GM18526 (cell line): ENCODE measurements around the gene TTC31.
A peak's percentile ranks its signal among the peaks of the same experiment; 100 is the strongest.

ENCODE experiments used
- POLR2A ChIP-seq: IDR thresholded peaks from 3 replicates; pipeline ENCODE4 v1.6.1; 2011; ENCODE audit not compliant: insufficient read length; ENCODE audit errors: extremely low read depth

The TTC31 gene

GRCh38 chr2:74450570-74451190 is 32.2 kb upstream of the TTC31 start:
- TF ChIP-seq POLR2A: no peak

DNA sequence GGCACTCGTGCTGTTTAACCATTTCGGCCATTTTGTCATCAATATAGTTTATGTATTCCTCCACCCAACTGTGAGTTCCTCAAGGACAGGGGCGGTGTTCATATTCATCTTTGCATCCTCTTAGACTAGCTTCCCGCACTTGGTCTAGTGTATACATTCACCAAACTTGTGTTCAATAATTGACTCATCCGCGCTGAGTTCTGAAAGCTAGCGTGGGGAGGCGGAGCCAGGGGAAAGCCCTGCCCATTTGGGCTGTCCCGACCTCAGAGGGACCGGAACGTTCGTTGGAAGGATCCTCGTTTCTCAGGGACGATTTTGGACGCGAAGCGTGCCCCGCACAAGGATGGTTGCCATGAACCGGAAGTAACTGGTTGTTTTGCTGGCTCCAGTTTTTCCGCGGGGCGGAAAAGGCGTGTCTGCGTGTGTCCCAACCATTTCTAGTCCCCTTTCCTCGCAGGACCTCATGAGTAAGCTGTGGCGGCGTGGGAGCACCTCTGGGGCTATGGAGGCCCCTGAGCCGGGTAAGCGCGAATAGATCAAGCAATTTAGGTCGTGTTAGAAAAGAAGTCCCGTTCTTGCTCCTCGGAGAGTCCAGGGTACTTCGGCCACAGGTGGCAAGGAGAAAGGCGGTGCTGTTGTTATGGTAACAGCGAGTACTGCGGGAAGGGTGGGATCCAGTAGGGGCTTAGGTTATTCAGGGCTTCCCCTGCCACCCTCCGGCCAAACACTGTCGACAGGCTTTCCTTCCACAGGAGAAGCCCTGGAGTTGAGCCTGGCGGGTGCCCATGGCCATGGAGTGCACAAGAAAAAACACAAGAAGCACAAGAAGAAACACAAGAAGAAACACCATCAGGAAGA is 28.0 kb upstream of the TTC31 start, which contains the start of gene INO80B:
INO80B (plus strand) TSS at position 434 of the 858 bp plus-strand sequence; CDS start at position 464, 30 bp downstream.
- peak; percentile 41 for TF ChIP-seq POLR2A

DNA sequence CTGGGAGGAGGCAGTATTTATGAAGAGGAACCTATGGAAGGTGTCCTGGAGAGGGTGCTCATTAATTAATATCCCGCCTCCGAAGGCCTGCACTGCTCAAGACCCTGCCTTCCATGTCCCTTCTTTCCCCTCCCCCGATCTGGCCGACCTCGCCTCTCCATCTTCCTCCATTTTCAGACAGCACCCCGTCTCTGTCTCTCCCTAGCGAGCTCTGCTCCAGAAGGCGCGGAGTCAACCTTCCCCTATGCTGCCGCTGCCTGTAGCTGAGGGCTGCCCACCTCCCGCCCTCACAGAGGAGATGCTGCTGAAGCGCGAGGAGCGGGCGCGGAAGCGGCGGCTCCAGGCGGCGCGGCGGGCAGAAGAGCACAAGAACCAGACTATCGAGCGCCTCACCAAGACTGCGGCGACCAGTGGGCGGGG is 25.7 kb upstream of the TTC31 start:
- TF ChIP-seq POLR2A: peak; percentile 24

- TF ChIP-seq POLR2A: peak; percentile 44
Measured at GRCh38 chr2:74457549-74458131, 25.2 kb upstream of the TTC31 start.

- peak; percentile 56 for TF ChIP-seq POLR2A
Measured at GRCh38 chr2:74458132-74458937, 24.5 kb upstream of the TTC31 start, which contains the start of gene WBP1. WBP1 (plus strand) TSS chr2:74458438; CDS start chr2:74458603, 165 bp downstream.

- no peak for TF ChIP-seq POLR2A
Measured at GRCh38 chr2:74458938-74459363, 23.9 kb upstream of the TTC31 start.

- TF ChIP-seq POLR2A: no peak
Measured at GRCh38 chr2:74461187-74462053, 21.5 kb upstream of the TTC31 start.

- TF ChIP-seq POLR2A: peak; percentile 0
Measured at GRCh38 chr2:74462054-74462785, 20.7 kb upstream of the TTC31 start.

DNA sequence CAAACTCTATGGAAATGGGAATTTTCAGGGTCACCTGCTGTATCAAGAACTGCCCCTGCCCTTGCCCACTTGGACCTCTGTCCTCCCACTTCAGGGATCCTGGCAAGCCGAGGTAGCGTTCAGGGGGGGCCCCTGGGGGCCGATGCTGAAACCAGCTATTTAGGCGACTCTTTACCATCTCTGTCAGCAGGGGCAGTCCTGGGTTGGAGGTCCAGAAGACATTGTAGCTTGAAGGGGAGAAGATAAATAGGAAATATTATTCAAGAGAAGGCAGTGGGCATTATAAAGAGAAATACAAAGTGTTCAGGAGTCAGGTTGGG is 20.1 kb upstream of the TTC31 start:
- no peak for TF ChIP-seq POLR2A

- no peak for TF ChIP-seq POLR2A
Measured at GRCh38 chr2:74464406-74464805, 18.5 kb upstream of the TTC31 start.

- no peak for TF ChIP-seq POLR2A
Measured at GRCh38 chr2:74471332-74472065, 11.4 kb upstream of the TTC31 start.

DNA sequence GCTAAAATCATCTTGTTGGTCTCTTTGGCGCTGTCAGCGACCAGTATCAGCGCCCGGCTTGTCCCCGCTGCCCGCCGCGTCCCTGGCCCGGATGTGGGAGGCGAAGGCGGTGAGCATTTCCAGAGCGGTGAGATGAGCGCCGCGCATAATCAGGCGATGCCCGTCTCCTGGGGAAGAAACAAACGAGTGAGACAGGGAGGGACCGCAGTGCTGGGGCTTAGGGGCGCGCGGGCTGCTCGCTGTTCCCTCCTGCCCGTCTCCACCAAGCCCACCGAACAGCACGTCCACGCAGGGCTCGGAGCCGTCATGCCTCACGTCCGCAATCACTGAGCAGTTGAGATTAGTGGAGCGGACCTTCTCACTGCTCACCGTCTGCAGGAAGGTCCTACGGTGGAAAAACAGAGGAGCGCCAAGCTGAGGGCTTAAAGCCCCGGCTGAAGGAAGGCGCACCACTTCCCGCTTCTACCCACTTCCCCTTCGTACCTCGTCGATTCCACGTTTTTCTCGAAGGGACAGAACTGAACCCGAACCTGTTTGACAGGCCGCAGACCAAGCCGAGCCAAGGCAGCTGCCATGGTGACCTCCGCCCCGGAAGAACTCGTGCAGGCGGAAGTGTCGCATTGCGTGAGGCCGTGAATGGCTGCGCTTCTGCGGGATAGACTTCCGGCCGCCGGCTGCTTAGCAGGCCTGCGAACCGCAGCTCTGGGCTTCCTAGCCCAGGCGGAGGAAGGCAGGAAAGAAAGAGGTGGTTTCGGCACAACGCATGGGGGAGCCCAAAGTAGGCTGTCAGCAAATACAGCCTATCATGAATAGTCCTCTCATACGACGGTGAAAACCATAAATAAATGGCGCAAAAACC is 10.6 kb upstream of the TTC31 start, which contains the start of gene MRPL53:
MRPL53 (minus strand) TSS at position 595 of the 859 bp plus-strand sequence; CDS start at position 575, 20 bp downstream.
- TF ChIP-seq POLR2A: peak; percentile 91
